Measurements from ENCODE around the gene EIF4E2.

EIF4E2 gene, protein sequence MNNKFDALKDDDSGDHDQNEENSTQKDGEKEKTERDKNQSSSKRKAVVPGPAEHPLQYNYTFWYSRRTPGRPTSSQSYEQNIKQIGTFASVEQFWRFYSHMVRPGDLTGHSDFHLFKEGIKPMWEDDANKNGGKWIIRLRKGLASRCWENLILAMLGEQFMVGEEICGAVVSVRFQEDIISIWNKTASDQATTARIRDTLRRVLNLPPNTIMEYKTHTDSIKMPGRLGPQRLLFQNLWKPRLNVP

GRCh38 chr2:232550354-232551249 is at the start of gene EIF4E2, which contains the start of gene TIGD1:
Gene EIF4E2, plus strand, starts transcription at chr2:232550689. Its CDS starts 36 bp downstream, at chr2:232550725.
Gene TIGD1, minus strand, starts transcription at chr2:232550557. Its CDS starts 675 bp downstream, at chr2:232549882.
- peak; percentile 85 to 86 (median 86) for DNase-seq (ENCODE audit: low read depth in 3 of 3)

DNA sequence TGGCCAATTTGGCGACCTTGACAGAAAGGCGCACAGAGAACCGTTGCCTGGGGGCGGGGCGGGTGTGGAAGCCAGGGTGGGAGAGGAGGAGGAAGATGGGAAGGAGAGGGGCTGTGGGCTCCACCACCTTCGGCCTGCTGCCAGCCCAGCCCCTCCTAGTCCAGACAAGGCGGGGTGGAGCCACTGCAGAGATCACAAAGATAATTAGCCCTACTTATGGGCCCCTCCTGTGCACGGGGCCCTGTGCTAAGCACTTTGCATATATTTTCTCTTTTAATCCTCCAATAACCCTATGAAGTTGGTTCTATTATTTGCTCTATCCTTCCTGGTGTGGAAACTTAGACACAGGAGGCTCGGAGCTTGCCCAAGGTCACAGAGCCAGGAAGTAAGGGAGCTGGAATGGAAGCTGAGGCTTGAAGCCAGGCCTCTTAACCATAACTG is 49.1 kb upstream of the EIF4E2 start:
- DNase-seq (ENCODE audit: low read depth in 3 of 3): no peak

GRCh38 chr2:232501794-232502390 is 48.6 kb upstream of the EIF4E2 start:
- no peak for DNase-seq (ENCODE audit: low read depth in 3 of 3)

- no peak for DNase-seq (ENCODE audit: low read depth in 3 of 3)
These were observed 48.0 kb upstream of the EIF4E2 start for GRCh38 chr2:232502511-232502910.

DNA sequence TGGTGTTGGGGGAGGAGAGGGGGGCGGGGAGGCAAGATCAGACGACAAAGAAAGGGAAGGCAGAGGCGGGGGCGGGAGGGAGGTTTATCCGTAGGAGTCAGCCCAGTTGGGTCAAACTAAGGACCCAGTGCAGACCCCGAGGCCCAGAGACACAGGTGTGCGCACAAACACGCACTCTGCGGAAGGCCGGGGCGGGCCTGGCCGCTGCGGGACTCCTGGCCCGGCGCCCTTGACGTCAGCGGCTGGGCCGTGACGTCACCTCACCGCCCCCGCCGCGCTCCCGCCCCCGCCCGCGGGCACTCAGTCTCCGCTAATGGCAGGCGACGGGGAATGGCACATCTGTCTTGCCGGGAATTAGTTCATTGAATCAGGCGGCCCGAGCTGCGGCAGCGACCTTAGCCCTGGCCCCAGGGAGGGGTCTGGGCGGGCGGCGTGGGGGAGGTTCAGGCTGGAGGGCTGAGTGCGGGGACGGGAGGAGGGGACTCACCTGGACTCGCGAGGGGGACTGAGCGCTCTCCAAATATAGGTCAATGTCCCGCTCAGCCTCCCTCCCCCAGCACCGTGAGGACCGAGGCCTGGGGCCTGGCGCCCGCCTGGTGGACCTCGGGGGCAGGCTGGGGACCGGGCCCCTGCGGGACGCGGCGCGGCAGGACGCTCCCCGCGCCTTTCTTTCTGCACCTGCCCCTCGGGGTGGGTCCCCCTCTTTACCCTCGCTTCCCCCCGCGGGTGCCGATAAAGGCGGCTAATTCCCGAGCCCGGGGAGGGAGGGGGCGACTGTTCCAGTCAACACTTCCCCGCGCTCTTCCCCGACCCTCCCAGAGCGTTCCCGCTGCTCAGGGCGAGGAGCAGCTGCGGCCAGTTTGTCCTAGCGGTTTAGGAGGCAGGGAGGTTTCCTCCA is 47.3 kb upstream of the EIF4E2 start:
- peak; percentile 12 to 47 (median 32) for DNase-seq (ENCODE audit: low read depth in 3 of 3)

DNA sequence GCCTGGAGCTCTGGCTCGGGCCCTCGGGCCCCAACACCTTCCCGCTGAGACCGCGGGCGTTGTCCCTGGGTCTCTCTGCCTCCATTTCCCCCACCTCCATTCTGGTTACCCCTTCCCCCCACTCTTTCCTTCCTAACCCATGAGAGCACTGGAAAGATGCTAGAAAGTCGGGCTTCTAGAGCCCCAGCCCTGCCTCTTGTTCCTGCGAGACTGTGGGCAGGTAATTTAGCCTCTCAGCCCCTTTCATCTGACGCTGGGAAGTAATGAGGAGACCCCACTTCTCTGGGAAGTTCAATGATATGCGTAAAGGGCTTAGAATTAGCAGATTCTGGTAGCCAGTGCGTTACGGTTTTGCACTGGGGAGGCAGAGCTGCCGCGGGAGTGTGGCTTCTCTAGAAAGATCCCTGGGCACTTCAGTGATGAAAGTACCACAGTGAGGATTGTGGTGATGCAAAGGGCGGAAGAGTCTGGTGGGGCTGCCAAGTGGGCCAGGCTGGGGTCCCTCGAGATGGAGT is 46.6 kb upstream of the EIF4E2 start:
- no peak for DNase-seq (ENCODE audit: low read depth in 3 of 3)

DNA sequence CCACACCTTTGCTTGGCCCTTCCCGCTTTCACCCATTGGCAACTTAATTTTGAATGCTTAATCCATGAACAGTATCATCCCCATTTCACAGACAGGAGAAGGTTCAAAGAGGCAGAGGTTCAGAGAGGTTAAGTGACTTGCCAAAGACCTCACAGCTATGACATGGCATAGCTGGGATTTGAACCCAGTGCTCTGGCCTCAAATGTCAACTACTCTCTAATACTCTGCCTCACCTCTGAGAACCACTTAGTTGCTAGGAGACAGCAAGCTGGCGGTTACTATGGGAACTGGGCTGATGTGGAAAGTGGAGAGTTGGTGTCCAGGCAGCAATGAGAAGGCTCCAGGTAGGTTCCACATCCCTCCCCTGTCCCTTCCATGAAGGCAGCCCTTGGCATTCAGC is 46.1 kb upstream of the EIF4E2 start:
- DNase-seq (ENCODE audit: low read depth in 3 of 3): no peak

DNA sequence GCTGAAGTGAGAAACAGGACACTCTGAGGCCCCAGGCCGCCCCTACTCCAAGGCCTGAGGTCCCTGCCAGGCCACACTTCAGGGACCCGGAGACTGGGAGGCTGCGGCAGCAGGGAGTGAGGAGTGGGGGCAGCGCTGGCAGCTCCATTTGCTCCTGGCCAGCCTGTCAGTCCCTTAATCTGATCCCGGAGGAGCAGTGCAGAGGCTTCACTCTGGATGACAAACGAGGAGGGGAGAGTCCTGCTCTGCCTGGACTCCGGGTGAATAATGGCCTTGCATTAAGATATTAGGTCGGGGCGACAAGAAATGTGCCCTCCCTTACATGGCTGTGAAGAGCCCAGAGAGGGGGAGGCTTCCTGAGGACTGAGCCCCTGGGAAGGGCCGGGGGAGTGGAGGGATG is 44.6 kb upstream of the EIF4E2 start:
- DNase-seq (ENCODE audit: low read depth in 3 of 3): no peak

DNA sequence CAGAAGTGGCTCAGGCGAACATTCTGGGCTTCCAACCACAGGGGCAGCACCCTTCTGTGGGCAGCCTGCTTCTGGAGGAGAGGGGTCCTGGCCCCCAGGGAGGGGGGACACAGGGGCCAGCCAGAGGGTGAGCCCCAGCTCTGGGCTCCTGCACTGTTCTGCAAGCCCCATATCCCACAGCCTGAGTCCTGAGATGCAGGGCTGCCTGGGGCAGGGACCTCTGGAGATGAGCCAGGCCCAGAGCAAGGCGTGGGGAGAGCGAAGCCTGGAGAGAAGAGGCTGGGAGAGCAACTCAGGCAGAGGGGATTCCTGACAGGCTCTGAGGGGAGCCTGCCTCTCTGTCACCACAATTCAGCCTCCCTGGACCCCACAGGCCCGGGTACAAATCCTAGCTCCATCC is 43.8 kb upstream of the EIF4E2 start:
- DNase-seq (ENCODE audit: low read depth in 3 of 3): no peak

- DNase-seq (ENCODE audit: low read depth in 3 of 3): no peak
These were observed 42.2 kb upstream of the EIF4E2 start for GRCh38 chr2:232508251-232508650.

GRCh38 chr2:232511336-232511890 is 39.1 kb upstream of the EIF4E2 start:
- DNase-seq (ENCODE audit: low read depth in 3 of 3): no peak

DNA sequence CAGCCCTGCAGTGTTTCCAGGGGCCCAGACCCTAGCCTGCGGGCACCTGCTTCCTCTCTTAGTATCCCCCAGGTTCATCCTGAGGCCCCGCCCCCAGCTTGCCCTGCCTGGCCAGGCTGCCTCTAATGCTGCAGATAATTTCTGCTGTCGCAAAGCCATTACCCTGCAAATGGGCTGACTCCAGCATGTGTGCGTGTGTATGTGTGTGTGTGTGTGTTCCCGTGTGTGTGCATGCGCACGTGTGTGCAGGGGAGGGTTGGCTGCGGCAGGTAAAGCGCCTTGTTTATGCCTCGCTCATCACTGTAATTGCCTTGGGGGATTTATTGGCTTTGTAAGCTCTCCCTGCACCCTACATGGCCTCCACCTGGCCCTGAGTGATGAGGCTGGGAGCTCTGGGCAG is 37.9 kb upstream of the EIF4E2 start:
- no peak for DNase-seq (ENCODE audit: low read depth in 3 of 3)

DNA sequence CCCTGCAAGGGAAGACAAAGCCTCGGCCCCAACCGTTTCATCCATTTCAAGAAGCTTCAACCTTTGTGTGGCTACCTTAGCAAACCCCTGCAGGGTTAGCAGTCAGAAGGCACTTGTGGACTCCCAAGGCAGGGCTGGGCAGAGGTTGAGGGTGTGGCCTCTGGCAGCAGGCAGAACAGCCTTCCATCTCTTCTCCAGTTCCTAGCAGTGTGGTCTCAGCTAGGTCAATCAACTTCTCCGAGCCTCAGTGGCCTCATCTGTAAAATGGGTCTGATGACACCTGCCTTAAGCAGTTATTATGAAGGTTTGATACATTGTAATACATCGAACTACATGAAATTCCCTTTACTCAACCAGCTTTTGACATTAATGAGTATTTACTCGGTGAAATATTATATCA is 37.1 kb upstream of the EIF4E2 start:
- DNase-seq (ENCODE audit: low read depth in 3 of 3): no peak

GRCh38 chr2:232515639-232516038 is 34.9 kb upstream of the EIF4E2 start:
- no peak for DNase-seq (ENCODE audit: low read depth in 3 of 3)

DNA sequence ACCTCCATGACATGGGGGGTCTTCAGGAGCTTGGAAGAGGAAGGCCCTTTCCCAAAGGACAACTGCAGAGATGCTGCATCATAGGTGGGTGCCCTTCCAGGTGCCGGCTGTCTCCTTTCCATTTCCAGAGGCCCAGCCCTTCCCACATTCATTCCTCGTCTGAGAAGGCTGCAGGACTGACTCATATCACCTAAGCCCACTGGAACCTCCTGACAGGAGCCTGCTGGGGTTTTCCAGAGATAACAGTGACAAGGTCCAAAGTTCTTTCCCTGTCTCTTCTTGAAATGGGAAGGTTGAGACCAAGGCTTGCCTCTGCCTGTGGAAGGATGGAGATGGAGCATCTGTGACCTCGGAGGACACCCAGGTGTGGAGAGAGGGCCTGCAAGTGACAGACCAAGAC is 33.9 kb upstream of the EIF4E2 start:
- DNase-seq (ENCODE audit: low read depth in 3 of 3): no peak

- DNase-seq (ENCODE audit: low read depth in 3 of 3): no peak
These were observed 31.6 kb upstream of the EIF4E2 start for GRCh38 chr2:232518844-232519243.

DNA sequence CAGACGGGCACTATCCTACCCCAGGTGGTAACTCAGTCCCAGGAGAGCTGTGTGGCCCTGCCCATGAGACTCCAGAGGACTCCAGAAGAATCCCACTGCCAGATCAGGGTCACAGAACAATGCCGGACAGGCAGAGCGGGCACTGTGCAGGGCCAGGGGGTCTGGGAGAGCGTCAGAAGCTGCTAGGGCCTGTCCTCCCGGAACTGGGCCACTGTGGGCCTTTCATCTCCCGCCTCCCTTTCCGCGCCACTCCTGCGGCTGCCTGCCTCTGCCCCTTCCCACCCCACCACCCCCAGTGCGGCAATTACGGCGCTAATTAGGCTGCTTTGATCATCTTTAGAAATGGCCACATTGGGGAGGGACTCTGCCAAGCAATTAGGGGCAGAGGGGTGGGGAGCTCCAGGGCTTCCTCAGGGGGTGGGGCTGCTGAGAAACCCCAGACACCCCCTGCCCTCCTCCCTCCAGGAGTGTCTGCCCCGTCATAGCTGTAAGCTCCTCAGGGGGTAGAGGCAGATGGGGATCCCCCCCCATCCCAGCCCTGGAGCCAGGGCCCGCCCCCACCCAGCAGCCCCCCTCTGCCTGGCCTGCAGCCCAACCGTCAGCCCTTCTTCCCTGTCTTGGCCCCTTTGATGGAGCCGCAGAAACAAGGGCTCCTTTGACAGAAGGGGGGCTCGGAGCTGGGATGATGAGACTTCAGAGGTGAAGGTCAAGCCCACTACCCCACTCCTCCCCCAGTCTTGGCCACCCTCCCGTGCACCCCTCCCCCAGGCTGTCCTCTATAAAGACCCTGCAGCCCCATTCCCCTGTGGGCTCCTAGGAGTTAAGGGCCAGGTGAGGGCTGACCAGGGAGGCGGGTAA is 30.7 kb upstream of the EIF4E2 start, which contains the start of gene PRSS56:
TSS of gene PRSS56 (plus strand) at position 808 of the 858 bp plus-strand sequence. CDS start 211 bp downstream, outside the sequence.
- DNase-seq (ENCODE audit: low read depth in 3 of 3): no peak

- no peak for DNase-seq (ENCODE audit: low read depth in 3 of 3)
These were observed 30.0 kb upstream of the EIF4E2 start for GRCh38 chr2:232520489-232520888.

GRCh38 chr2:232521098-232521497 is 29.4 kb upstream of the EIF4E2 start:
- no peak for DNase-seq (ENCODE audit: low read depth in 3 of 3)
